Measurements from ENCODE around the gene CRADD. TPM values are rescaled to one million over a fixed set of nuclear protein-coding genes. Genes with fewer than 3 reads are reported as not detected.

CRADD gene
- total RNA-seq, 4 donors from 2014 or later: 43.7 to 76.1 (median 51.0) TPM

GRCh38 chr12:93831374-93831773, 154.2 kb downstream of the CRADD start:
- H3K9me3 ChIP-seq: no peaks in the 10 kb centered on the region
- H3K4me3 ChIP-seq (replicated peaks in 1 of 3): no peak overlapping the region
- TF ChIP-seq POLR2A (IDR thresholded peaks at IDR 0.05): no peak
- TF ChIP-seq CTCF (IDR thresholded peaks at IDR 0.05): no peak
- H3K4me1 ChIP-seq: peaks cover 6% of the 10 kb centered on the region in 2 donors
- no peaks in the 10 kb centered on the region for H3K36me3 ChIP-seq
- no peak overlapping the region for H3K27ac ChIP-seq
- intact Hi-C loops (cut with DNase I): no loop called here
- DNase-seq: no peak
- no peaks in the 10 kb centered on the region for H3K27me3 ChIP-seq
- 85 to 91% methylated on average over 5 of the region's 5 CpGs for WGBS, 2 donors

DNA sequence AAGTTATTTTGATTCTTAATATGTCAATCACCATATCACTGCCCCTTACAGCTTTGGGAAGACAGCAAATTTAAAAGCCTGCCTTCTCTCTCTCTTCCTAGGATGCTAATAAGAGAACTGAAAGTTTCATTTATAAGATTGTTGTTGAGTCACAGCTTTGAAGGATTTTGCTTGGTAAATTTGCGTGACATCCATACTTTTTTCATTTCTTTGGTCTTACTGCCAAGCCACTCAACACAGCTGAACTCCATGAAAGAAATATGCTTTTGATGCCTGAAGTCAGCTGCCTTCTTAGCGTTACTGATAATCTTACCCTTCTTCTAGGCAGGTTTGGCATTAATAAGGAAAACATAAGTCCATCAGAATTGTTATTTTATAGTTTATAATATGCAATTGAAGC, 155.0 kb downstream of the CRADD start:
- WGBS, 2 donors: 93 to 95% methylated on average over 2 of the region's 2 CpGs
- intact Hi-C loops (cut with DNase I): no loop called here
- Histone ChIP-seq H3K27me3 (no peaks in the 10 kb centered on the region), H3K36me3 (no peaks in the 10 kb centered on the region), H3K27ac (no peak overlapping the region), H3K4me1 (no peaks in the 10 kb centered on the region), H3K9me3 (no peaks in the 10 kb centered on the region), H3K4me3 (replicated peaks in 1 of 3) (no peak overlapping the region)
- TF ChIP-seq CTCF (IDR thresholded peaks at IDR 0.05) (no peak), POLR2A (IDR thresholded peaks at IDR 0.05) (no peak)
- no peak for DNase-seq

DNA sequence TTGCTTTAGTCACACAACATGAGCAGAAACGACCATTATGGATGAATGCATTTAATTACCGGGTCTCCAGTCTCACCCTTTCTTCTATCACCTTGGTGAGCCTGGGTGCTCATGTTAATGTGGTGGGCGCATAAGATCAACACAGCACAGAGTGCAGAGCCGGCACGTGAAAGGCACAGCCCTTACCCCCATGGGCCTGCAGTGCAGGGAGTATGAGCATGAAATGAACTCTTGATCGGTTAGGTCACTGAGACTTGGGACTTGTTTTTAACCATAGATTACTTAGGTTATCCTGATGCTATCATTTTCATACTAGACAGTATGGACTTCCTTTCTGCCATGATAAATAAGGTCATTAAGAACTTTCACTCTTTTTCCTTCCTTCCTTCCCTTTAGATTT, 156.8 kb downstream of the CRADD start:
- Histone ChIP-seq H3K4me1 (no peaks in the 10 kb centered on the region), H3K4me3 (replicated peaks in 1 of 3) (no peak overlapping the region), H3K27me3 (no peaks in the 10 kb centered on the region), H3K27ac (no peak overlapping the region), H3K36me3 (no peaks in the 10 kb centered on the region), H3K9me3 (no peaks in the 10 kb centered on the region)
- TF ChIP-seq CTCF (IDR thresholded peaks at IDR 0.05) (no peak), POLR2A (IDR thresholded peaks at IDR 0.05) (no peak)
- DNase-seq: no peak
- 90 to 96% methylated on average over 6 of the region's 6 CpGs for WGBS, 2 donors
- intact Hi-C loops (cut with DNase I): no loop called here

DNA sequence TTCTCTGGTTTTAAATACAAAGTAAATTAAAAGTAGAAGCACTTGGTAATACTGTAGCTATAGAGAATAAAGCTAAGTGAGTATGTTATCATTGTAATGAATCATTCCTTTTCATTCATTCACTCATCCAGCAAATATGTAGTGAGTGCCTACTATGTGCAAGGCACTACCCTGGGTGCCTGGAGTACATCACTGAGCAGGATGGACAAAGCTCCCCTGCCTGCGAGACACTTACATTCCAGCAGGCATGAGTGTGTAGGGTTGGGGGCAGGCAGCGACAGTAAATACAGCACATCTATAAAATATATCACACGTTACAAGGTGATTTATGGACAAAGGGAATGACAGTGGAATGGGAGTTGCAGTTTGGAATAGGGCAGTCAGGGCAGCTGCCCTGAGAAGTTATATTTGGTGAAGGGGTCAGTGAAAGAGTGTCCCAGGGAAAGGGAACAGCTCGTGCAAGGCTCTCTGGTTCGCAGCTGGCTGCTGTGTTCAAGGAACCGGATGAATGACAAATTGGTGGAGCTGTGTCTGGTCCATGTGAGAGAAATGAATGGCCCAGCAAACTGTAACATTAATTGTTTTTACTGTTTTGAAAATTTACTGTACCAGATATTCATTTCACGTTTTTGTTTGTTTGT, 159.6 kb downstream of the CRADD start:
- Histone ChIP-seq H3K9me3 (no peaks in the 10 kb centered on the region), H3K36me3 (no peaks in the 10 kb centered on the region), H3K4me3 (replicated peaks in 1 of 3) (no peak overlapping the region), H3K27ac (no peak overlapping the region), H3K27me3 (no peaks in the 10 kb centered on the region), H3K4me1 (no peaks in the 10 kb centered on the region)
- WGBS, 2 donors: 91 to 92% methylated on average over 7 of the region's 7 CpGs
- DNase-seq: no peak
- intact Hi-C loops (cut with DNase I): no loop called here
- no peak for TF ChIP-seq CTCF (IDR thresholded peaks at IDR 0.05)
- no peak for TF ChIP-seq POLR2A (IDR thresholded peaks at IDR 0.05)

GRCh38 chr12:93838193-93838592, 161.0 kb downstream of the CRADD start:
- H3K4me3 ChIP-seq (replicated peaks in 1 of 3): no peak overlapping the region
- intact Hi-C loops (cut with DNase I): no loop called here
- H3K27ac ChIP-seq: no peak overlapping the region
- 77 to 83% methylated on average over 3 of the region's 3 CpGs for WGBS, 2 donors
- DNase-seq: no peak
- no peaks in the 10 kb centered on the region for H3K36me3 ChIP-seq
- no peaks in the 10 kb centered on the region for H3K9me3 ChIP-seq
- H3K4me1 ChIP-seq: no peaks in the 10 kb centered on the region
- TF ChIP-seq CTCF (IDR thresholded peaks at IDR 0.05) (no peak), POLR2A (IDR thresholded peaks at IDR 0.05) (no peak)
- H3K27me3 ChIP-seq: no peaks in the 10 kb centered on the region

All from thyroid gland (tissue), 4 donors.